GM23338 (cell line): ENCODE measurements around the gene RNF213. TPM values are rescaled to one million over a fixed set of nuclear protein-coding genes. Genes with fewer than 3 reads are reported as not detected.

Experiments used
- ATAC-seq: fragments of 200-7000 bp; cut with Tn5 transposase; 3 replicates; pipeline ENCODE4 v1.9.1; 2020
- DNase-seq: peaks from one replicate; pipeline ENCODE4 v3.0.0-alpha.2; 2015; ENCODE audit warnings: low spot score
- H2AFZ ChIP-seq: fragments of 200-600 bp; sonication (generic); 2 replicates; pipeline ENCODE4 v1.8.0; 2016; ENCODE audit warnings: antibody characterized with exemption, mild to moderate bottlenecking, moderate library complexity
- H3F3A ChIP-seq: fragments of 200-600 bp; sonication (generic); replicated peaks from 2 replicates; pipeline ENCODE4 v1.8.0; 2017; ENCODE audit warnings: antibody characterized with exemption, mixed run types, low read depth
- H3K27ac ChIP-seq: fragments of 200-600 bp; sonication (generic); 2 replicates; pipeline ENCODE4 v1.6.1; 2016; ENCODE audit warnings: low read depth
- H3K27me3 ChIP-seq: fragments of 200-600 bp; sonication (generic); 2 replicates; pipeline ENCODE4 v1.8.0; 2016; ENCODE audit warnings: mild to moderate bottlenecking, mixed run types, moderate library complexity; ENCODE audit not compliant: insufficient read depth
- H3K36me3 ChIP-seq: fragments of 200-600 bp; sonication (generic); 2 replicates; pipeline ENCODE4 v1.8.0; 2016; ENCODE audit warnings: mild to moderate bottlenecking; ENCODE audit not compliant: insufficient read depth
- H3K4me1 ChIP-seq: fragments of 200-600 bp; sonication (generic); 2 replicates; pipeline ENCODE4 v1.8.0; 2016; ENCODE audit warnings: mild to moderate bottlenecking, moderate library complexity; ENCODE audit not compliant: insufficient read depth
- H3K4me2 ChIP-seq: fragments of 200-600 bp; sonication (generic); 2 replicates; pipeline ENCODE4 v1.7.1; 2017; ENCODE audit warnings: mixed run types
- H3K4me3 ChIP-seq: fragments of 200-600 bp; sonication (generic); 2 replicates; pipeline ENCODE4 v1.6.1; 2016; ENCODE audit warnings: mixed run types
- H3K79me2 ChIP-seq: fragments of 200-600 bp; sonication (generic); replicated peaks from 2 replicates; pipeline ENCODE4 v1.8.0; 2017; ENCODE audit warnings: mild to moderate bottlenecking; ENCODE audit not compliant: insufficient read depth
- H3K9me2 ChIP-seq: fragments of 200-600 bp; sonication (generic); 2 replicates; pipeline ENCODE4 v1.8.0; 2017; ENCODE audit not compliant: insufficient read depth
- H4K20me1 ChIP-seq: fragments of 200-600 bp; sonication (generic); replicated peaks from 2 replicates; pipeline ENCODE4 v1.8.0; 2017; ENCODE audit warnings: mild to moderate bottlenecking; ENCODE audit not compliant: insufficient read depth
- H3K27ac Mint-ChIP-seq: 2 replicates; pipeline ENCODE4 v1.8.0; 2020; ENCODE audit warnings: inconsistent platforms, mild to moderate bottlenecking, moderate library complexity, mixed read lengths
- H3K27me3 Mint-ChIP-seq: 3 replicates; pipeline ENCODE4 v1.8.0; 2022; ENCODE audit warnings: low read depth, mild to moderate bottlenecking, moderate library complexity, mixed read lengths, inconsistent platforms; ENCODE audit not compliant: insufficient read depth, poor library complexity
- H3K36me3 Mint-ChIP-seq: 3 replicates; pipeline ENCODE4 v1.8.0; 2021; ENCODE audit warnings: low read depth, mild to moderate bottlenecking, inconsistent platforms, moderate library complexity, mixed read lengths
- H3K4me1 Mint-ChIP-seq: 3 replicates; pipeline ENCODE4 v1.8.0; 2020; ENCODE audit warnings: mild to moderate bottlenecking, inconsistent platforms, mixed read lengths
- H3K4me3 Mint-ChIP-seq: 3 replicates; pipeline ENCODE4 v1.8.0; 2021; ENCODE audit warnings: moderate library complexity, mild to moderate bottlenecking, inconsistent platforms, mixed read lengths
- H3K9me3 Mint-ChIP-seq: 3 replicates; pipeline ENCODE4 v1.8.0; 2020; ENCODE audit warnings: moderate library complexity, mild to moderate bottlenecking, inconsistent platforms, mixed read lengths
- CREB1 ChIP-seq: fragments of 250-450 bp; sonication (Bioruptor Pico); IDR thresholded peaks from 2 replicates; pipeline ENCODE4 v1.5.0; 2020; ENCODE audit warnings: low read depth, mild to moderate bottlenecking, moderate library complexity
- EZH2 ChIP-seq: fragments of 200-600 bp; sonication (generic); IDR thresholded peaks from one replicate; pipeline ENCODE4 v1.8.0; 2017; ENCODE audit warnings: antibody characterized with exemption, mild to moderate bottlenecking, low read depth; ENCODE audit not compliant: unreplicated experiment
- EZH2phosphoT487 ChIP-seq: fragments of 200-600 bp; sonication (generic); IDR thresholded peaks from one replicate; pipeline ENCODE4 v1.8.1; 2018; ENCODE audit warnings: antibody characterized with exemption; ENCODE audit not compliant: unreplicated experiment
- JUNB ChIP-seq: IDR thresholded peaks from one replicate; pipeline ENCODE4 v1.6.1; 2016; ENCODE audit warnings: antibody characterized with exemption; ENCODE audit not compliant: unreplicated experiment
- NANOG ChIP-seq: IDR thresholded peaks from 2 replicates; pipeline ENCODE4 v1.6.1; 2016; ENCODE audit warnings: antibody characterized with exemption, borderline replicate concordance
- POLR2AphosphoS5 ChIP-seq: IDR thresholded peaks from 2 replicates; pipeline ENCODE4 v1.6.1; 2016; ENCODE audit warnings: antibody characterized with exemption, low read depth
- REST ChIP-seq: IDR thresholded peaks from one replicate; pipeline ENCODE4 v1.6.1; 2018; ENCODE audit warnings: antibody characterized with exemption; ENCODE audit not compliant: unreplicated experiment
- STAT1 ChIP-seq: IDR thresholded peaks from one replicate; pipeline ENCODE4 v1.6.1; 2016; ENCODE audit warnings: antibody characterized with exemption; ENCODE audit not compliant: unreplicated experiment
- ZNF114 ChIP-seq: fragments of 250-450 bp; sonication (Bioruptor Pico); IDR thresholded peaks from 2 replicates; pipeline ENCODE4 v1.5.0; 2020; ENCODE audit warnings: mild to moderate bottlenecking, moderate library complexity
- ZNF462 ChIP-seq: fragments of 250-450 bp; sonication (Bioruptor Pico); IDR thresholded peaks from 2 replicates; pipeline ENCODE4 v1.5.0; 2020; ENCODE audit warnings: mild to moderate bottlenecking, moderate library complexity
- polyA plus RNA-seq: library from polyadenylated mRNA; unstranded; fragments of >200 nt; fragmentation: Nextera tagmentation; extraction: Ambion mirVana; gene quantifications from 2 replicates; pipeline ENCODE4 v1.2.1, GENCODE V29; 2016
- total RNA-seq: library from RNA; depleted of rRNA; stranded (reverse); fragments of >200 nt; shearing (Covaris generic); gene quantifications from 2 replicates; pipeline ENCODE4 v1.2.3, GENCODE V29; 2014
- TF ChIP-seq, protein P1 (sequence below), 2 experiments: fragments of 200-600 bp in 1 of 2; sonication (generic) in 1 of 2; conservative IDR thresholded peaks; 2 replicates each; pipeline versions ENCODE4 v1.5.1 to v1.6.1; 2016 to 2017; ENCODE audit warnings: antibody characterized with exemption in 2 of 2, low read depth in 2 of 2, mild to moderate bottlenecking in 2 of 2, moderate library complexity in 1 of 2

The RNF213 gene
- total and polyA plus RNA-seq, 2 experiments from 2014 or later, result 21.2 to 67.2 TPM

GRCh38 chr17:80437532-80437931 is 176.9 kb downstream of the RNF213 start (continued):
- TF ChIP-seq, protein P1, sequence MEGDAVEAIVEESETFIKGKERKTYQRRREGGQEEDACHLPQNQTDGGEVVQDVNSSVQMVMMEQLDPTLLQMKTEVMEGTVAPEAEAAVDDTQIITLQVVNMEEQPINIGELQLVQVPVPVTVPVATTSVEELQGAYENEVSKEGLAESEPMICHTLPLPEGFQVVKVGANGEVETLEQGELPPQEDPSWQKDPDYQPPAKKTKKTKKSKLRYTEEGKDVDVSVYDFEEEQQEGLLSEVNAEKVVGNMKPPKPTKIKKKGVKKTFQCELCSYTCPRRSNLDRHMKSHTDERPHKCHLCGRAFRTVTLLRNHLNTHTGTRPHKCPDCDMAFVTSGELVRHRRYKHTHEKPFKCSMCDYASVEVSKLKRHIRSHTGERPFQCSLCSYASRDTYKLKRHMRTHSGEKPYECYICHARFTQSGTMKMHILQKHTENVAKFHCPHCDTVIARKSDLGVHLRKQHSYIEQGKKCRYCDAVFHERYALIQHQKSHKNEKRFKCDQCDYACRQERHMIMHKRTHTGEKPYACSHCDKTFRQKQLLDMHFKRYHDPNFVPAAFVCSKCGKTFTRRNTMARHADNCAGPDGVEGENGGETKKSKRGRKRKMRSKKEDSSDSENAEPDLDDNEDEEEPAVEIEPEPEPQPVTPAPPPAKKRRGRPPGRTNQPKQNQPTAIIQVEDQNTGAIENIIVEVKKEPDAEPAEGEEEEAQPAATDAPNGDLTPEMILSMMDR (conservative IDR thresholded peaks at IDR 0.05; ENCODE audit: low read depth in 2 of 2), result no peak
- no peak for TF ChIP-seq JUNB
- TF ChIP-seq EZH2phosphoT487, result no peak
- no peak for TF ChIP-seq CREB1 (CRISPR knock-in tag)
- no peak for TF ChIP-seq ZNF114 (CRISPR knock-in tag)

DNA sequence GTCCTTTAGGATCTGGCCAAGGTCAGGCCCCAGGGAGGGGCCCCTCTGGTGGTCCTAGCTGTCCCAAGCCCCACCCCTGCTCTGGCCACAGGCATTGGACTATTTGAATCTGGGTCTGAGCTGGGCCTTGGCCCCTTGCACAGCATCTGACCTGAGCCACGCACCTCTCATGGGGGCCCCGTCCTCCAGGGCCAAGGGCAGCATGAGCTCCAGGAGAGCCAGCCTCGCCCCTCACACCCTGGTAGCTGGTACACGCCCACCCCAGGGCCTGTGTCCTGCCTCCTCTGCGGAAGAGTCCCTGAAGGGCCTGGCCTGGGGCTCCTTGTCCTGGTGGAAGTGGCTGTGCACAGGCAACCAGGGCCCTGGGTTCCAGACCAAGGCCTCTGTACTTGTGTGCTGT is 178.2 kb downstream of the RNF213 start:
- Histone ChIP-seq H3K4me1 (no peaks in the 10 kb centered on the region; the same call in 1 of the 2 replicates), H3K9me2 (no peaks in the 10 kb centered on the region), H3K4me2 (no peak overlapping the region), H3K4me3 (no peak overlapping the region), H2AFZ (no peak overlapping the region), H3K27ac (no peak overlapping the region), H3K27me3 (no peaks in the 10 kb centered on the region), H3K79me2 (no peaks in the 10 kb centered on the region), H3K36me3 (no peaks in the 10 kb centered on the region), H4K20me1 (no peaks in the 10 kb centered on the region; the same call in none of the 2 replicates), H3F3A (0 out of 2 replicates have a peak, but pooled peaks cover 3% of the 10 kb centered on the region)
- DNase-seq (no peak), ATAC-seq (no peak)
- H3K27ac Mint-ChIP-seq, result no peak overlapping the region
- no peaks in the 10 kb centered on the region for H3K36me3 Mint-ChIP-seq
- peaks cover 2% of the 10 kb centered on the region; the same call in 1 of the 3 replicates for H3K9me3 Mint-ChIP-seq
- H3K4me1 Mint-ChIP-seq, result peaks cover 2% of the 10 kb centered on the region; the same call in 1 of the 3 replicates
- no peak overlapping the region for H3K4me3 Mint-ChIP-seq
- peaks cover 18% of the 10 kb centered on the region for H3K27me3 Mint-ChIP-seq
- TF ChIP-seq EZH2phosphoT487 (no peak), CREB1 (CRISPR knock-in tag) (no peak), ZNF462 (CRISPR knock-in tag) (no peak), JUNB (no peak), REST (no peak), POLR2AphosphoS5 (no peak), EZH2 (no peak), STAT1 (no peak), NANOG (no peak), ZNF114 (CRISPR knock-in tag) (no peak)
- TF ChIP-seq, protein P1 (conservative IDR thresholded peaks at IDR 0.05; ENCODE audit: low read depth in 2 of 2), result no peak
